ENCODE data around the gene LY9.

The LY9 gene

GRCh38 chr1:160806784-160807183 lies 10.8 kb downstream of the LY9 start:
- DNase-seq: no peak

DNA sequence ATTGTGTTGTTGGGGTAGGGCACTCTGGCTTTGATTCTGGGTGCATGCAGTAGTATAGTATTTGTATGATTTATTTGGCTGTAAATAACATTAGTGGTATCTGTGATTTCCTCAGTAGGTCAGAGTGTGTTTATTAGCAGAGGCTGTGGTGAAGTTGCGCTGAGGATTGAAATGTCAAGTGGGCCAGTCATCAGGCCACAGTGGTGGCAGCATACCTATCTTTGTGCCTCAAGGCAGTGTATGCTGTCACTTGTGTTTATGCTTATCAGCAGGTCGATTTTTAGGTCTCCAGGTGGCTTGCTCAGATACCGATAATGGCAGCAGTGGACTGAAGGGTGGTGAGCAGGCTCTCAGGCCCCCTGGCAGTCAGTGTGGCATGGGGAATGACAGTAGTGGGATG lies 11.3 kb downstream of the LY9 start:
- no peak for DNase-seq

- DNase-seq: no peak
Observed at GRCh38 chr1:160807738-160808137, 11.8 kb downstream of the LY9 start.

DNA sequence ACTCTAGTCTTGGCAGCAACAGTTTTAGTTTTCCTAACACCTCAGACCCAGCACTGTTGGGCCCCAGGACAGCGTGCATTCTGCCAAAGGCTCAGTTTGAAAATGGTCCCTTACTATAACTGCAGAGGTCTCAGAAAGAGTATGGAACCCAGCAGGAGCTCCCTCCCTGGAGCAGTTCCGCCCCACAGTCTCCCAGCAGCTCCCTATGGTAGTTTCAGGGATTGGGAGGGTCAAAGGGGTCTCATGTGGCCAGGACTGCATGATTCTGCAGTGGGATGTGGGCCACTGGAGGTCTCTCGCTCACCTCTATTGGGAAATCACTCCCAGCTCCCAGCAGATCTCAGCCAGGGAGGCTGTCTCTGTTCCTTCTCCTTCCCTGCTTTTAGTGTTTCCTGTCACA lies 12.3 kb downstream of the LY9 start:
- DNase-seq: no peak

GRCh38 chr1:160810486-160810885 lies 14.5 kb downstream of the LY9 start:
- no peak for DNase-seq

GRCh38 chr1:160811147-160811546 lies 15.2 kb downstream of the LY9 start:
- DNase-seq: no peak

DNA sequence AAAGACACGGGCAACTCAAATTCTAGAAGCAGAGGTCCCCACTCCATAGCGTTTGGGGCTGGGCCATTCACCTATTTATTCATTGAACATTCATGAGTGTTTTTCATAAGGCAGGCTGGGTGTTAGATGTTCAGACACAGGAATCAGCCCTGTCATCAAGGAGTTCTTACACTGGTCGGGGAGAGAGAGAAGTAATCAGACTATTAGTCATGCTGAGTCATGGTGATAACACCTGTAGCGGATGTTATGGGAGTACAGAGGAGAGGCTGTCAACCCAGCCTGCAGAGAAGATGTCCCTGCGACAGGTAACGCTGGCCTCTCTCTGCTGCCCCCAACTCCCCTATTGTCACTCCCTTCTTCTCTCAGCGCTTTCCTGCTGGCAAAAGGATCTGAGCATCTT lies 17.2 kb downstream of the LY9 start:
- no peak for DNase-seq

DNA sequence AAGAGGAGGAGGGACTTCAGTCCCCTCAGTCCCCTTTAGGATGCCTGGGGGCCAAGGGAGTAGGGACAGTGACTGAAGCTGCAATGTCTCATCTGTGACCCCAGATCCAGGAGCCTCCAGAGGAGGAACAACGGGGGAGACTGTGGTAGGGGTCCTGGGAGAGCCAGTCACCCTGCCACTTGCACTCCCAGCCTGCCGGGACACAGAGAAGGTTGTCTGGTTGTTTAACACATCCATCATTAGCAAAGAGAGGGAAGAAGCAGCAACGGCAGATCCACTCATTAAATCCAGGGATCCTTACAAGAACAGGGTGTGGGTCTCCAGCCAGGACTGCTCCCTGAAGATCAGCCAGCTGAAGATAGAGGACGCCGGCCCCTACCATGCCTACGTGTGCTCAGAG lies 18.3 kb downstream of the LY9 start:
- DNase-seq: no peak

GRCh38 chr1:160814856-160815255 lies 18.9 kb downstream of the LY9 start:
- no peak for DNase-seq

- no peak for DNase-seq
Observed at GRCh38 chr1:160818207-160818937, 22.4 kb downstream of the LY9 start.

DNA sequence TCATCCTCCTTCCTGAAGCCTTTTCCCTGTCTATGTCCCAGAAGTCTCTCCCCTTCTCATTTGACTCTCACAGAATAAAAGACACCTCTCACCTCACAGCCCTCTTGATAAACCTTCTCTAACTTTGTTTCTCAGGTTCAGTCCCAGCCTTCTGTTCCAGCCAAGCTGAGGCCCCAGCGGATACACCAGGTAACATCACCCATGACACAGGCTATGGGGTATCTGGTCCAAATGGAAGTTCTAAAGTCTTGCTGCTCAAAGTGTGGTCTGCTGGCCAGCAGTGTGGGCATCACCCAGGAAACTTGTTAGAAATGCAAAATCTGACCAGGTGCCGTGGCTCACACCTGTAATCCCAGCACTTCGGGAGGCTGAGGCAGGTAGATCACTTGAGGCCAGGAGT lies 23.2 kb downstream of the LY9 start:
- no peak for DNase-seq

- peak in 1 of 3 experiments; percentile 4 for DNase-seq
Observed at GRCh38 chr1:160821627-160822026, 25.7 kb downstream of the LY9 start.

DNA sequence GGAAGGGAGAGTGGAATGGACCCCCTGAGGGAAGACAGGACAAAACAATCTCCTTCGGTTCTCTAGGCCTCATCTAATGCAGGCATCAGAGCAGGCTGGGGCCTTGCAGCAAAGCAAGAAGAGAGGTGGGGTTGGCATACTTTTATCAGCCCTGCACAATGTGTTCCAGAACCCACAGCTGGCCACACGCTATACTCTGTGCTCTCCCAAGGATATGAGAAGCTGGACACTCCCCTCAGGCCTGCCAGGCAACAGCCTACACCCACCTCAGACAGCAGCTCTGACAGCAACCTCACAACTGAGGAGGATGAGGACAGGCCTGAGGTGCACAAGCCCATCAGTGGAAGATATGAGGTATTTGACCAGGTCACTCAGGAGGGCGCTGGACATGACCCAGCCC lies 27.3 kb downstream of the LY9 start:
- no peak for DNase-seq

GRCh38 chr1:160826546-160826945 lies 30.6 kb downstream of the LY9 start:
- no peak for DNase-seq

- DNase-seq: no peak
Observed at GRCh38 chr1:160827418-160827817, 31.4 kb downstream of the LY9 start.

DNA sequence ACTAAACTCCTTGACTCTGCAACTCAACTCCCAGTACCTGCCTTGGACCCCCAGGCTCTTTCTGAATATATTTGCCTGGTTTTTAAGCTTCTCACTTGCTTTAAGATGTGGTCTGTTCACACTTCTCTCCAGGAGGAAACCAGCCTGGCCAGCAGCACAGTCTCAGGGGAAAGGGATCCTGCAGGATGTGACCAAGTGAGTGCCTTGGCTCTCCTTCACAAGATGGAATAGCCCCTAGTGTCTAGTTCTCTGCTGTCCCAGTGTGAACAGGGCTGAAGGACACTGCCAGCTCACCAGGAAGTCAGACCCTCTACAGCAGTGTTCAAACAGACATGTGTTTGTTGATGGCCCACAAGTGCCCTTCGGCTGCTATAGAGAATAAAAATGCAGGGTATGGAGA lies 33.8 kb downstream of the LY9 start:
- DNase-seq: peak in 1 of 3 experiments; percentile 60

DNA sequence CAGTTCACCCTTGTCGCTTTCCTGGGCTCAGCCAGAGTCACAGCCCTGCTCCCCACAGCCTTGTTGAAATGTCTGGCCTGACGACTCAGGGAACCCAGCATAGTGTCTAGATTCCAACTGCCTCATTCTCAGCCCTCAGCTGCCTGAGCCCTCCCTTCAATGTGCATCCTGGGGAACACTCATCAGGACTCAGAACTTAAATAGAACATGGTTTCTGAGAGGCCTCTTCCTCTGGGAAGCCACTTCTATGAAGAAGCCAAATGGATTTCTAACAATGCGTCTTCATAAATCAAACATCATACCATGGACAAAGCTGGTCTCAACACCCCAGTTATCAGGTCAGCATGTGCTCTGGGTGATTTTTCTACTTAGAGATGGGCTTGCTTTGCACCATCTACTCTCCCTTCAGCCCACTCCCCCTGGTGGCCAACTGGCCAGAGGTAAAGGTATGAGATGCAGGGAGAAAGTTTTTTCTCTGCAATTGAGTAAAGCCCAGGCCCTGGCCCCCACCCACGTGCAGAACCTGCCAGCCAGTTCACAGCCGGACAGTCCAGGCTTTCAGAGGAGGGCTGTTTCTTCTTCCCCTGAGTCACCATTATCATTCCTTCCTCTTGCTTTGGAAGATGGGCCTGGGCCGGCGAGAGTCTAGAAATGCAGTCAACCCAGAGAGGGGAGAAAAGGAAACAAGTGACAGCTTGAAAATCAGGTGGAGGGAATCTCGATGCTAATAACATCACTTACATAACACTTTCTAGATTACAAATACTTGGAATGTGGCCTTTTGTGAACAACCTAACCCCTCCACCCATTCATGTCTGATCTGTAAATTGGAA lies 34.6 kb downstream of the LY9 start:
- peak; percentile 8 to 85 (median 44) for DNase-seq

DNA sequence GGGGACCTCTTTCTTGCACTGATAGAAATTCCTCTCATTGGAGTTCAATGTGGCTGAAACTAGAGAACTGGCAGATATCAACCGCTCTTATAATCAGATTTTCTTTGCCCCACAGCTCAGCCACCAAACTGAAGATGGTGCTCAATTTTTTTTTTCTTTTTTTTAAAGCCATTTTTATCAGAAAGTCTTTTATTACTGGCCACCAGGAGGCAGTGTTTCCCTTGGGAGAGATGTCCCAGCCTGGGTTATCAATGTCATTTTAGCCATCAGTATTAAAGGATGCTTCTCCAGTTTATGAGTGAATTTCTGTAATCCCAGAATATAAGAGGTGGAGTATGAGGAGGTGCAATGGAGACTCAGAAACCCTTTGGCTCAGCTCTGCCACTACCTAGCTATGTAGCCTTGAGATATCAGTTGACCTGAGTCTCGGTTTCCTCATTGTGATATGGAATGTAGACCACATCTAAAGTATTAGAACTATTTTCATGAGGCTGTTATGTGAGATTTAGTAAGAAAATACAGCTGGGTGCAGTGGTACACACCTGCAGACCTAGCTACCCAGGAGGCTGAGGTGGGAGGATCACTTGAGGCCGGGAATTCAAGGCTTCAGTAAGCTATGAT lies 39.1 kb downstream of the LY9 start:
- peak in 2 of 3 experiments; percentile 36 to 81 for DNase-seq

DNA sequence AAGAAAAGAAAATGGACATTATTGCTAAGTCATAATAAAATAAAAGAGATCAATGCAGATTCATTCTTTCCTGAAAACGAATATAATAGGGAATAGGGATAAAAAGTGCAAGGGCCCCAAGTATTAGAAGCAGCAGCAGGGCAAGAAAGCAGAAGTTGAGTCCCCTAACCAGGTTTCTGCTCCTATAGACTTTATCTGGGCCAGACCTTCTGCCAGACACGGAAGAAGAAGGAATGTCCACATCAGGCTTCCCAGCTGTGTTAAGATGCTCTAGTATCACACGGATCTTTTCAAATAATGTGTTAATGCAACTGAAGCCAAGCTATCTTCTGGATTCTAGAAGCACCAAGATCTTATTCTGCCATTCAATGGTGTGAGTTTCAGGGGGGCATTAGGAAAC lies 39.8 kb downstream of the LY9 start:
- DNase-seq: no peak

GRCh38 chr1:160836561-160836960 lies 40.6 kb downstream of the LY9 start:
- DNase-seq: no peak

DNA sequence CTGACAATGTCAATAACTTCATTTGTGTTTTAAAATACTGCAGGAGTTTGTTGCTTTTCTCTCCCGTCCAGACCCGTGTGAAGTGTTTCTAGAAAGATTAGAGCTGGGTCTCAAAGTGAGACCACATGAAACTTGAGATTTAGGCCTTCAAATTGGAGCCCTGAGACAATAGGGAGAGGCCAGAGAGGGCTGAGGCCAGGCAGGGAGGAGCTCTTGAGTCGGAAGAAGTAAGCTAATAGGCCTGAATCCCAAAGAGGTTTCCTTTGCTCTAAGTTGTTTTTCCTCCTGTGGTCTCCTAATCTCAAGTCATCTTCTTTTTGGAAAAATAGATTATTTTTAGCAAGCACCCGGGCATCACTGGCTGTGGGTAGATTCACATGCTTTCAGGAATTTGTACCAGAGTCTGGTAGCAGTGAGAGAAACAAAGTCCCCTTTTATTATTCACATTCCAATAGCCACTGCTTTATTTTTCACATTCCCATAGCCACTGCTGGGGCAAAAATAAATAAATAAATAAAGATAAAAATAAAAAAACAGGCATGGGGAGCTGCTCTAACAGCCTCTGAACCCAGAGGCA lies 41.1 kb downstream of the LY9 start:
- DNase-seq: peak in 1 of 3 experiments; percentile 17

- DNase-seq: peak in 1 of 3 experiments; percentile 73
Observed at GRCh38 chr1:160837558-160838205, 41.7 kb downstream of the LY9 start.

- DNase-seq: no peak
Observed at GRCh38 chr1:160838888-160839287, 42.9 kb downstream of the LY9 start.

Data from NCI-H1417 (cell line).